NCI-H1417 treated with DMSO at 0.1 percent for 48 hours (cell line): ENCODE data around the gene RPL38.

ENCODE experiments used
- DNase-seq: peaks from one replicate; lab custom pipeline; 2025; lab: John Stamatoyannopoulos, UW

The RPL38 gene

DNA sequence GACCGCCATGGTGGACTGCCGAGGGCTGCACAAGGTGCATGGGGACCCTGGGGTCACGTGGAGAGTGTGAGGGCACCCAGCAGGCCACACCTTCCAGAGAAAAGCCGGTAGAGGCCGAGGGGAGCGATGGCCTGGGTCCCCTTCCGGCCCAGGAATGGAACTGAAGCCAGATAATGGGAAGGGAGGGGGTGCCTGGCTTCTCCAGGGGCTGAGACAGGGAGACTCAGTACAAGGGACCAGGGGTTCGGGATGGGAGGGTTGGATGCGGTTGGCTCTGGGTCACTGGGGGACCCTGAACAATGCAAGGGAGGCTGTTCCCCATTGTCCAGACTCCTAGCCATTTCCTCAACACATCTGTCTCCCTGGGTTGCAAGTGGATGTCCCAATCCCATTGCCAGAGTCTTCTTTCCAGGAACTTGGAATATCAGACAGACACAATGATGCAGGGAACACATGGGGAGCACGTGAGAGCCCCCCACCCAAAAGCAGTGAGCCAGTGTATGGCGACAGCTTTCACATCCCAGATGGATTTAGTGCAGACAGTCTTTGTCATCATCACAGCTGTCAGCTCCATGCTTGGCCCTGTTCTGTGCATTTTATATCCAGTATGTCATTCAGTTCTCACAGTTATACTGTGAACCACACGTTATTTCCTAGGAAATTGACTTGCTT is 47.0 kb downstream of the RPL38 start:
- DNase-seq = no peak

- no peak for DNase-seq
Observed at GRCh38 chr17:74251051-74251450, 47.6 kb downstream of the RPL38 start.

GRCh38 chr17:74251569-74251968 is 48.1 kb downstream of the RPL38 start:
- no peak for DNase-seq

DNA sequence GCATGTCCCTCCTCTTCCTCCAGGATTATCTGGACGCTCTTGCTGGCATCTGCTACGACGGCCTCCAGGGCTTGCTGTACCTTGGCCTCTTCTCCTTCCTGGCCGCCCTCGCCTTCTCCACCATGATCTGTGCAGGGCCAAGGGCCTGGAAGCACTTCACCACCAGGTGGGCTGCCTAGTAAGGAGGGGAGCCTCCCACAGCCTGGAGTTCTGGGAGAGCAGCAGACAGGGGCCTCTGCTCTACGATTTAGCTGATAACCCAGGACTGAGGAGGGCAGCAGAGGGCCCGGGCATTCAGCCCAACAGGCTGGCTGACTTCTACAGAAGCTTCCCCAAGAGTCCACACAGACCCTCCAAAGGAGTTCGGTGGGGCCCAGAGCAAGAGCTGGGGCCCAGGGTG is 48.7 kb downstream of the RPL38 start:
- no peak for DNase-seq

DNA sequence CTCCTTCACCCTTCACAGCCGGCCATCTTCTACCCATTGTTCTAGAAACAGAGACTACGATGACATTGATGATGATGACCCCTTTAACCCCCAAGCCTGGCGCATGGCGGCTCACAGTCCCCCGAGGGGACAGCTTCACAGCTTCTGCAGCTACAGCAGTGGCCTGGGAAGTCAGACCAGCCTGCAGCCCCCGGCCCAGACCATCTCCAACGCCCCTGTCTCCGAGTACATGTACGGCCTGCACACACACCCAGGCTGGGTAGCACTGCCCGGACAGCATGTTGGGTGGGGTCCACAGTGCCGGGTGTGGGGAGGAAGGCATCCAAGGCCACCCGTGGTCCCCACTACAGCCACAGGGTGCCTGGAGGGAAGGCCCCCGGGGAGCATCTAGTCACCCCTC is 49.6 kb downstream of the RPL38 start:
- no peak for DNase-seq

- DNase-seq = no peak
Observed at GRCh38 chr17:74257311-74257710, 53.8 kb downstream of the RPL38 start.

- DNase-seq = no peak
Observed at GRCh38 chr17:74259667-74260524, 56.4 kb downstream of the RPL38 start.
